ENCODE data around the gene TSPAN14. TPM values are rescaled to one million over a fixed set of nuclear protein-coding genes. Genes with fewer than 3 reads are reported as not detected.

TSPAN14 gene
- total RNA-seq, 1 donor from 2014 or later = 126 TPM

DNA sequence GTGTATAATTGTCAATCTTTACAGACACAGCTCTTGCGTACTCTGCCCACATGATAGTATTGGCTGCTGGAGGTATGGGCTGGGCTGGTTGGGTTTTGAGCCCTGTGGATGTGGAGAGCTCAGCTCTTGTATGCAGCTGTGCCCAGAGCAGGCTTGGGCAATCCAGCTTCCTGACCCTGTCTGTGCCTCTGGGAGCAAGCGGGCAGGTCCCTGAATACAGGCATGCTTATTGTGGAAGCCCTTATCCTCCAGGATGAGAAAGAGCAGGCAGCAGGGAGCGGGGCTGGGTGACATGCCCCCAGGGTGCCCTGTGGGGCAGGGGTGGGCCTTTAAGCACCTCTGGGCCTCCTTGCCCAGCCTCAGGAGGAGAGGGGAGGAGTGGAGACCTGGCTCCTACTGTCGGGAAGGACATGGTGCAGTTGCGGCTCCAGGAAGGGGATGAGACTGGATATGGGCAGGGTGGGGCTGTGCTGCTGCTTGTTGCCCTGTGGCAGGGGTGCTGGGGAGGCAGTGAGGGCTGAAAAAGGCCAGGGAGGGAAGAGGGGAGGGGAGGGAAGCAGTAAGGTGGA is 50.9 kb downstream of the TSPAN14 start:
- TF ChIP-seq, protein P1, sequence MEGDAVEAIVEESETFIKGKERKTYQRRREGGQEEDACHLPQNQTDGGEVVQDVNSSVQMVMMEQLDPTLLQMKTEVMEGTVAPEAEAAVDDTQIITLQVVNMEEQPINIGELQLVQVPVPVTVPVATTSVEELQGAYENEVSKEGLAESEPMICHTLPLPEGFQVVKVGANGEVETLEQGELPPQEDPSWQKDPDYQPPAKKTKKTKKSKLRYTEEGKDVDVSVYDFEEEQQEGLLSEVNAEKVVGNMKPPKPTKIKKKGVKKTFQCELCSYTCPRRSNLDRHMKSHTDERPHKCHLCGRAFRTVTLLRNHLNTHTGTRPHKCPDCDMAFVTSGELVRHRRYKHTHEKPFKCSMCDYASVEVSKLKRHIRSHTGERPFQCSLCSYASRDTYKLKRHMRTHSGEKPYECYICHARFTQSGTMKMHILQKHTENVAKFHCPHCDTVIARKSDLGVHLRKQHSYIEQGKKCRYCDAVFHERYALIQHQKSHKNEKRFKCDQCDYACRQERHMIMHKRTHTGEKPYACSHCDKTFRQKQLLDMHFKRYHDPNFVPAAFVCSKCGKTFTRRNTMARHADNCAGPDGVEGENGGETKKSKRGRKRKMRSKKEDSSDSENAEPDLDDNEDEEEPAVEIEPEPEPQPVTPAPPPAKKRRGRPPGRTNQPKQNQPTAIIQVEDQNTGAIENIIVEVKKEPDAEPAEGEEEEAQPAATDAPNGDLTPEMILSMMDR (IDR thresholded peaks at IDR 0.05; ENCODE audit: unreplicated experiment) = no peak
- no peaks in the 10 kb centered on the region for H3K9me3 Mint-ChIP-seq (ENCODE audit: low read depth)
- H3K36me3 Mint-ChIP-seq (ENCODE audit: insufficient read depth) = peaks cover 12% of the 10 kb centered on the region
- H3K4me1 Mint-ChIP-seq (ENCODE audit: low read depth) = peaks cover 53% of the 10 kb centered on the region
- peak overlapping the region; percentile 93 for H3K27ac Mint-ChIP-seq
- H3K27me3 Mint-ChIP-seq = no peaks in the 10 kb centered on the region
- no peak for DNase-seq (ENCODE audit: low spot score, unreplicated experiment)
- no peak overlapping the region for H3K4me3 Mint-ChIP-seq (ENCODE audit: low read depth)

DNA sequence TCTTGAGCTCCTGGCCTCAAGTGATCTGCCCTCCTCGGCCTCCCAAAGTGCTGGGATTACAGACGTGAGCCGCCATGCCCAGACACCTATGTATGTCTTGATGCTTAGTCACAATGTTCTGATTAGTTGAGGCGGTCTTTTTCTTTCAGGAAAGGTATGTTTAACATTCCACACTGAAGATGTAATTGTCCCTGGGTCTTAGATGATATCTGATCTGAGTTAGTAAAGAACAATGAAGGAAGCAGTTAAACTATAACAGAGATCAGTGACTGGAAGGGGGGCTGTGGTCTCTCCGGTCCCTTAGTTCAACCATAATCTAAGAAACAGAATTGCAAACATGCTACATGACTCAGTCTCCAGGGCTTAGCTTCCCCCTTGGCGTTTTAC is 52.1 kb downstream of the TSPAN14 start:
- TF ChIP-seq, protein P1 (IDR thresholded peaks at IDR 0.05; ENCODE audit: unreplicated experiment) = no peak
- Mint-ChIP-seq H3K27me3 (no peaks in the 10 kb centered on the region), H3K4me1 (ENCODE audit: low read depth) (peaks cover 49% of the 10 kb centered on the region), H3K4me3 (ENCODE audit: low read depth) (peak overlapping the region; percentile 14), H3K27ac (peak overlapping the region; percentile 93), H3K9me3 (ENCODE audit: low read depth) (no peaks in the 10 kb centered on the region), H3K36me3 (ENCODE audit: insufficient read depth) (peaks cover 17% of the 10 kb centered on the region)
- no peak for DNase-seq (ENCODE audit: low spot score, unreplicated experiment)

DNA sequence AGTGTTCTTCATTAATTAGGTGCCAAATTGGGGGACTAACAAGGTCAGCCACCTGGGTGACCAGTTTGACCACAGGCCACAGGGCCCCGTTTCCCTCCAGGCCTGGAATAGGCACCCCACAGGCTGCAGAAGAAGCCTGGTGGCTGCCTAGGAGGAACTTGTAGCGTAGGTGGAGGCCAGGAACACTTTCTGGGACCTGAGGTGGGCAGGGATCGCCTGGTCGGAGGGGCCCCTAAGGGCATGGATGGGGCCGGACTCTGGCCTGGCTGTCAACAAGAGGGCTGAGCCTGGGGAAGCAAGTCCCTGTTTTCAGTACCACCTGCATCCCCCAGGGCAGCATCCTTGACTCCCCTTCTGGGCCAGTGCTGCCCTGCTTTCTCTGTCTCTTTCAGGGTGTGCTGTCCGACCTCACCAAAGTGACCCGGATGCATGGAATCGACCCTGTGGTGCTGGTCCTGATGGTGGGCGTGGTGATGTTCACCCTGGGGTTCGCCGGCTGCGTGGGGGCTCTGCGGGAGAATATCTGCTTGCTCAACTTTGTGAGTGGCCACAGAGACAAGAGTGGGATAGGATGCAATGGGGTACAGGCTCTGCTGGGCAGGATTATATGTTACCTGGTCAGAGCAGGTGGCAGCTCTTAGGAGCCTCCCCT is 52.9 kb downstream of the TSPAN14 start:
- H3K4me3 Mint-ChIP-seq (ENCODE audit: low read depth) = no peak overlapping the region
- H3K27me3 Mint-ChIP-seq = no peaks in the 10 kb centered on the region
- H3K27ac Mint-ChIP-seq = peak overlapping the region; percentile 93
- no peaks in the 10 kb centered on the region for H3K9me3 Mint-ChIP-seq (ENCODE audit: low read depth)
- no peak for DNase-seq (ENCODE audit: low spot score, unreplicated experiment)
- peaks cover 12% of the 10 kb centered on the region for H3K36me3 Mint-ChIP-seq (ENCODE audit: insufficient read depth)
- peaks cover 45% of the 10 kb centered on the region for H3K4me1 Mint-ChIP-seq (ENCODE audit: low read depth)
- TF ChIP-seq, protein P1 (IDR thresholded peaks at IDR 0.05; ENCODE audit: unreplicated experiment) = no peak

DNA sequence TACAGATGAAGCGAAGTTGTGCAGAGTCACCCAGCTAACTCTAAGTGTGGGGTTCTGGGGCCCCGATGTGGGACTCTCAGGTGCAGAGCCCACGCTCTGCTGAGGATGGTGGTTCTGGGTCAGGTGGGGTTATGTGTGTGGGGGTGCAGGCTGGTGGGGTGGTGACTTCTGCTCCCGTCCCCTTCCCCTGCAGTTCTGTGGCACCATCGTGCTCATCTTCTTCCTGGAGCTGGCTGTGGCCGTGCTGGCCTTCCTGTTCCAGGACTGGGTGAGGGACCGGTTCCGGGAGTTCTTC is 54.9 kb downstream of the TSPAN14 start:
- Mint-ChIP-seq H3K36me3 (ENCODE audit: insufficient read depth) (peaks cover 20% of the 10 kb centered on the region), H3K4me3 (ENCODE audit: low read depth) (no peak overlapping the region), H3K27me3 (no peaks in the 10 kb centered on the region)

DNA sequence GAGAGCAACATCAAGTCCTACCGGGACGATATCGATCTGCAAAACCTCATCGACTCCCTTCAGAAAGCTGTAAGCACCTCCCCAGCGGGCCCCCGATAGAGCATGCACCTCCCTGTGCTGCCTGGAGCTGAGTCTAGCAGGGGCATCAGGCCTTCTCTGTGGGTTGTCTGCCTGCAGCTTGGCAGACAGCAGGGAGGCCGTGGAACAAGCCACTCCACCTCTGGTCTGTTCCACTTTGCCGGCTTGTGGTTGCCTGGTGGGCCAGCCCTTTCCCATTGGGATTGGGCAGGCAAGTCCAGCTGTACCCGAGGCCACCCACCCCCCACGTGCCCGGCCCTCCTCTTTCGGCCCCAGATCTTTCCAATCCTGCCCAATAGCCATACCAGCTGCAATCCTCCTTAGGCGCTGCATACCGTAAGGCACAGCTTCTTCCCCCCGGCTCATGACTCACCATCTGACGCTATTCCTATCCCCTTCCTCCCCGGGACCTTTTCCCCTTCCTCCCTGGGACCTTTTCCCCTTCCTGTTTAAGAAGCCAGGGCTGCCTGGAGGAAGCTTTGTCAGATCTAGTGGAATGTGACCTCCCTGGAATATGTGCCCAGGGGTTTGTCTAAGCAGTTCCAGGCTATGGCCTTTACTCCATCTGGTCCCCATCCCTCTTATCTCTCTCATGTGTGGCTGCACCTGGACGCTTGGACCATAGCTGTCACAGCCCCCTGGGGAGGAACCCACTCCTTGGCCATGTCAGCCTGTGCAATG is 55.5 kb downstream of the TSPAN14 start:
- Mint-ChIP-seq H3K27me3 (no peaks in the 10 kb centered on the region), H3K4me3 (ENCODE audit: low read depth) (no peak overlapping the region), H3K27ac (no peak overlapping the region), H3K36me3 (ENCODE audit: insufficient read depth) (peaks cover 24% of the 10 kb centered on the region), H3K4me1 (ENCODE audit: low read depth) (peaks cover 24% of the 10 kb centered on the region), H3K9me3 (ENCODE audit: low read depth) (no peaks in the 10 kb centered on the region)
- DNase-seq (ENCODE audit: low spot score, unreplicated experiment) = no peak
- TF ChIP-seq, protein P1 (IDR thresholded peaks at IDR 0.05; ENCODE audit: unreplicated experiment) = no peak

More for the DNA sequence above, 54.9 kb downstream of the TSPAN14 start:
- no peaks in the 10 kb centered on the region for H3K9me3 Mint-ChIP-seq (ENCODE audit: low read depth)
- DNase-seq (ENCODE audit: low spot score, unreplicated experiment) = no peak
- H3K4me1 Mint-ChIP-seq (ENCODE audit: low read depth) = peaks cover 29% of the 10 kb centered on the region
- H3K27ac Mint-ChIP-seq = no peak overlapping the region
- TF ChIP-seq, protein P1 (IDR thresholded peaks at IDR 0.05; ENCODE audit: unreplicated experiment) = no peak
